A549 (cell line): Measurements from ENCODE around the gene TMEM8B. TPM values are rescaled to one million over a fixed set of nuclear protein-coding genes. Genes with fewer than 3 reads are reported as not detected.

Source experiments
- ATAC-seq, 2 experiments: fragments of 200-7000 bp in 1 of 2; fragments of >200 bp in 1 of 2; cut with Nextera tagmentation in 1 of 2; cut with Tn5 transposase in 1 of 2; 3 replicates each; pipeline versions ENCODE4 v1.8.0 to v1.9.1; 2018 to 2020; ENCODE audit warnings: mild to moderate bottlenecking in 1 of 2, moderate library complexity in 1 of 2
- CTCF ChIA-PET: fragments of 300-600 bp; sonication (Branson Sonifier 250); formaldehyde crosslinking; extraction: SDS; loops from one replicate; lab custom pipeline; 2021; ENCODE audit warnings: antibody characterized with exemption, inconsistent platforms; lab: Yijun Ruan, JAX
- POLR2A ChIA-PET: fragments of 350-600 bp; formaldehyde crosslinking; extraction: SDS; loops from one replicate; lab custom pipeline; 2021; ENCODE audit warnings: antibody characterized with exemption, inconsistent platforms; lab: Yijun Ruan, JAX
- DNase-seq, 2 experiments: peaks; one replicate each; pipeline versions ENCODE4 v3.0.0 to v3.0.0-alpha.2; 2011 to 2016; ENCODE audit warnings: low read depth in 1 of 2, low spot score in 1 of 2
- FAIRE-seq: peaks from 2 replicates; lab custom pipeline; 2011; peaks lifted over from hg19 to GRCh38; lab: Jason Lieb, UNC
- H3K27ac ChIP-seq, 2 experiments: fragments of >200 bp; sonication (Bioruptor Twin); formaldehyde crosslinking; 3 replicates each; pipeline ENCODE4 v1.5.1; 2016 to 2017
- H3K4me1 ChIP-seq: fragments of >200 bp; sonication (Bioruptor Twin); formaldehyde crosslinking; 3 replicates; pipeline ENCODE4 v1.6.1; 2016
- H3K4me2 ChIP-seq: fragments of >200 bp; sonication (Bioruptor Twin); formaldehyde crosslinking; 3 replicates; pipeline ENCODE4 v1.6.1; 2016
- H3K4me3 ChIP-seq: fragments of >200 bp; sonication (Bioruptor Twin); formaldehyde crosslinking; 3 replicates; pipeline ENCODE4 v1.5.1; 2016
- H3K9me3 ChIP-seq: fragments of >200 bp; sonication (Bioruptor Twin); formaldehyde crosslinking; 3 replicates; pipeline ENCODE4 v1.6.1; 2016
- BHLHE40 ChIP-seq: IDR thresholded peaks from 2 replicates; pipeline ENCODE4 v1.6.1; 2012; ENCODE audit warnings: low read depth, low read length, inconsistent platforms
- CHD2 ChIP-seq: fragments of 150-350 bp; IDR thresholded peaks from 2 replicates; pipeline ENCODE4 v1.6.1; 2014; ENCODE audit warnings: low read length; ENCODE audit not compliant: partially characterized antibody
- CHD4 ChIP-seq: fragments of 200-600 bp; sonication (generic); IDR thresholded peaks from 2 replicates; pipeline ENCODE4 v1.6.1; 2016; ENCODE audit warnings: antibody characterized with exemption, mild to moderate bottlenecking, borderline replicate concordance
- EHF ChIP-seq: fragments of 250-450 bp; sonication (Bioruptor Pico); IDR thresholded peaks from 2 replicates; pipeline ENCODE4 v1.5.0; 2020; ENCODE audit warnings: mild to moderate bottlenecking
- EHMT2 ChIP-seq: fragments of 200-600 bp; sonication (generic); IDR thresholded peaks from 2 replicates; pipeline ENCODE4 v1.6.1; 2016; ENCODE audit warnings: antibody characterized with exemption, low read depth, mild to moderate bottlenecking, moderate library complexity
- EP300 ChIP-seq, 2 experiments: fragments of >200 bp; sonication (Bioruptor Twin); formaldehyde crosslinking; IDR thresholded peaks; 2 replicates in 1 of 2; 3 replicates in 1 of 2; pipeline ENCODE4 v1.6.1; 2016 to 2017
- FOXS1 ChIP-seq: fragments of 250-450 bp; sonication (Bioruptor Pico); IDR thresholded peaks from 2 replicates; pipeline ENCODE4 v1.5.0; 2020; ENCODE audit warnings: mild to moderate bottlenecking, moderate library complexity
- GATA3 ChIP-seq: IDR thresholded peaks from 2 replicates; pipeline ENCODE4 v1.6.1; 2012; ENCODE audit warnings: borderline replicate concordance
- HOXA7 ChIP-seq: fragments of 250-450 bp; sonication (Bioruptor Pico); IDR thresholded peaks from 2 replicates; pipeline ENCODE4 v1.5.0; 2020; ENCODE audit warnings: mild to moderate bottlenecking, moderate library complexity
- HOXB13 ChIP-seq: fragments of 250-450 bp; sonication (Bioruptor Pico); IDR thresholded peaks from 2 replicates; pipeline ENCODE4 v1.5.0; 2020; ENCODE audit warnings: low read depth, mild to moderate bottlenecking, moderate library complexity
- JUN ChIP-seq, 2 experiments: fragments of >200 bp; sonication (Bioruptor Twin); formaldehyde crosslinking; IDR thresholded peaks; 2 replicates in 1 of 2; 3 replicates in 1 of 2; pipeline ENCODE4 v1.6.1; 2016 to 2017
- KDM1A ChIP-seq: fragments of 200-600 bp; sonication (generic); IDR thresholded peaks from 2 replicates; pipeline ENCODE4 v1.6.1; 2016; ENCODE audit warnings: low read depth, mild to moderate bottlenecking
- POLR2A ChIP-seq: IDR thresholded peaks from 2 replicates; pipeline ENCODE4 v1.6.1; 2012; ENCODE audit warnings: mild to moderate bottlenecking, low read length
- POLR2AphosphoS2 ChIP-seq: conservative IDR thresholded peaks from 2 replicates; pipeline ENCODE4 v1.6.1; 2012; ENCODE audit warnings: low read length, improper control_type of control experiment, inconsistent platforms
- RAD21 ChIP-seq, 2 experiments: fragments of >200 bp in 1 of 2; sonication (Bioruptor Twin) in 1 of 2; formaldehyde crosslinking in 1 of 2; IDR thresholded peaks in 1 of 2; conservative IDR thresholded peaks in 1 of 2; 2 replicates in 1 of 2; 3 replicates in 1 of 2; pipeline ENCODE4 v1.6.1; 2012 to 2018; ENCODE audit warnings: inconsistent platforms in 1 of 2
- RCOR1 ChIP-seq: fragments of 150-350 bp; IDR thresholded peaks from 2 replicates; pipeline ENCODE4 v1.6.1; 2014; ENCODE audit warnings: antibody characterized with exemption, low read length, low read depth
- RNF2 ChIP-seq: fragments of 200-600 bp; sonication (generic); IDR thresholded peaks from 2 replicates; pipeline ENCODE4 v1.6.1; 2016; ENCODE audit warnings: low read depth, mild to moderate bottlenecking, antibody characterized with exemption, moderate library complexity, borderline replicate concordance
- SREBF2 ChIP-seq: fragments of 450-650 bp; IDR thresholded peaks from 2 replicates; pipeline ENCODE4 v1.6.1; 2014; ENCODE audit warnings: mild to moderate bottlenecking, moderate library complexity
- TFCP2L1 ChIP-seq: fragments of 250-450 bp; sonication (Bioruptor Pico); IDR thresholded peaks from 2 replicates; pipeline ENCODE4 v1.5.0; 2021; ENCODE audit warnings: mild to moderate bottlenecking
- TP53 ChIP-seq: fragments of 250-450 bp; sonication (Bioruptor Pico); IDR thresholded peaks from 2 replicates; pipeline ENCODE4 v1.5.0; 2021; ENCODE audit warnings: mild to moderate bottlenecking, moderate library complexity
- ZNF302 ChIP-seq: fragments of 250-450 bp; sonication (Bioruptor Pico); IDR thresholded peaks from 2 replicates; pipeline ENCODE4 v1.9.0; 2021; ENCODE audit warnings: inconsistent platforms, mild to moderate bottlenecking, moderate library complexity
- ZSCAN20 ChIP-seq: fragments of 250-450 bp; sonication (Bioruptor Pico); IDR thresholded peaks from 2 replicates; pipeline ENCODE4 v1.8.0; 2022; ENCODE audit warnings: mild to moderate bottlenecking, moderate library complexity
- WGBS: methylation state at CpG from one replicate; pipeline ENCODE4 v1.1.6; 2017; ENCODE audit errors: missing lambda C conversion rate; 5-methylcytosine and 5-hydroxymethylcytosine counted together
- polyA plus RNA-seq, 4 experiments: library from polyadenylated mRNA; depleted of rRNA in 3 of 4; stranded (reverse); fragments of >200 nt; fragmentation: RNase III in 1 of 4; extraction: RNeasy Plus Mini Kit Qiagen cat#74134 plus additional on column Dnase treatment in 1 of 4; gene quantifications; 2 replicates in 3 of 4; 3 replicates in 1 of 4; pipeline ENCODE4 v1.2.3, GENCODE V29; 2011 to 2017
- TF ChIP-seq, protein P1 (sequence below): fragments of 200-600 bp; sonication (generic); IDR thresholded peaks from 2 replicates; pipeline ENCODE4 v1.6.1; 2016; ENCODE audit warnings: antibody characterized with exemption, mild to moderate bottlenecking, moderate library complexity
- TF ChIP-seq, protein P2 (sequence below): fragments of 250-450 bp; sonication (Bioruptor Pico); IDR thresholded peaks from 2 replicates; pipeline ENCODE4 v1.5.0; 2021; ENCODE audit warnings: mild to moderate bottlenecking, moderate library complexity, borderline replicate concordance
- TF ChIP-seq, protein P3 (sequence below): fragments of 150-350 bp; IDR thresholded peaks from 2 replicates; pipeline ENCODE4 v1.6.1; 2014; ENCODE audit warnings: low read depth, mild to moderate bottlenecking, low read length

The TMEM8B gene
- polyA plus RNA-seq, 2 of the 4 experiments (the other 2 are of a cell fraction), result 1.8 to 2.2 TPM

DNA sequence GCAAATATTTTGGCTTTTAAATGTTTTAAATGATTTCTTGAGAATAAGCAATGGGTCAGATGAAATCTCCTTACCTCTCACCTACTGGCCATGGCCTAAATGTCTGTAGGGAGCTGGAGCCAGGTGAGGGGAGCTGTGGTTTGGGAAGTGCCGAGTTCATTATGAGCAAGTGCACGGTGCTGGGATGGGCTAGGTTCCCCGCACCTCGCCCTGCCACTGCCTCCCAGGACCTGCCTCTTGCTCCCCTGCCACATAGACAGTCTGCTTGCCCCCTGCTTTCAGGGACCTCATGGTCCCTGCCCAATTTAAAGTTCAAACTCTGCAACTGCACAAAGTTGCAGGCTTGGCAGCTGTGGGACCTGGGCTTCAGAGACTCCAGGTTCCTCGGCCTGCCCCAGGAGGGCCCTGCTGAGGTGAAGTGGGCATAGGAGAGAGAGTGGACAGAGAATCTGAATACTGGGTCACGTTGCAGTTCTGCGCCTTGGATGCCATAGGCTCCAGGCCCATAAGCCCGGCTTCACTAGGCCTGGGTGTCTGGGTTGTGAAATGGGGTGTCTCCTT, 35.7 kb downstream of the TMEM8B start:
- no peaks in the 10 kb centered on the region for H3K4me1 ChIP-seq
- no peak overlapping the region for H3K4me2 ChIP-seq
- no peak for FAIRE-seq
- ATAC-seq, result no peak
- H3K27ac ChIP-seq, result no peak overlapping the region
- DNase-seq, result no peak
- ChIA-PET POLR2A (no interaction called here), CTCF (interaction anchor here (0.6 to 4.2 kb wide), 7 partner anchors 10 to 75 kb away, joined by 3 to 18 read pairs (median 5); no protein-coding TSS in a partner anchor)
- no peak for TF ChIP-seq HOXB13 (CRISPR knock-in tag)
- no peak for TF ChIP-seq FOXS1 (CRISPR knock-in tag)
- no peak for TF ChIP-seq RCOR1
- 77% methylated on average over 7 of the region's 8 CpGs for WGBS
- H3K9me3 ChIP-seq, result no peaks in the 10 kb centered on the region
- no peak overlapping the region for H3K4me3 ChIP-seq

DNA sequence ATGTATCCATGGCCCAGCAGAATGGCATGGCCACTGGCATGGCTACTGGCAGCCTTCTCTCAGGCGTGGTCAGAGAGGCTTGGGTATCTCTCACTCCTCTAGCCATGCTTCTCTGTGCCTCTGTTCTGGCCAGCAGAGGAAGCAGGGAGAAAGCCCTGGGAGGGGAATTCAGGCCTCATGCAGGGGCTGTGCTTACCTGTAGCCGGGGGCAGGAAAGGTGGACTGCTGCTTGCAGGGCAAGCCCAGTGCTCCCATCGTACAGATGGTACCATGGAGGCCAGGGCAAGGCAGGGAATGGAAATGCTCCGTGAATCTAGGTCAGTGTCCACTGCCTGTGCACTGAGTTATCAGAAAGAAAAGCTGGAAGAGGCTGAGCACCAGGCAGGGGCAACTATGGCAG, 38.5 kb downstream of the TMEM8B start:
- CTCF ChIA-PET, result interaction anchor here (1.7 to 4.5 kb wide), 3 partner anchors 10 to 32 kb away, joined by 5 to 25 read pairs (median 5); no protein-coding TSS in a partner anchor
- DNase-seq (no peak), ATAC-seq (no peak), FAIRE-seq (no peak)
- Histone ChIP-seq H3K4me3 (no peak overlapping the region), H3K4me1 (peaks cover 2% of the 10 kb centered on the region; the same call in 1 of the 3 replicates), H3K27ac (no peak overlapping the region), H3K4me2 (no peak overlapping the region), H3K9me3 (no peaks in the 10 kb centered on the region)
- POLR2A ChIA-PET, result no interaction called here
- 66% methylated on average over 4 of the region's 4 CpGs for WGBS
- no peak for TF ChIP-seq KDM1A
- no peak for TF ChIP-seq ZSCAN20
- TF ChIP-seq GATA3, result no peak
- TF ChIP-seq CHD2, result no peak
- no peak for TF ChIP-seq EP300 (IDR thresholded peaks at IDR 0.05)
- no peak for TF ChIP-seq EHMT2
- TF ChIP-seq RAD21 (conservative IDR thresholded peaks at IDR 0.05 in 1 of 2, IDR thresholded peaks at IDR 0.05 in 1 of 2), result no peak
- TF ChIP-seq RNF2, result no peak
- TF ChIP-seq BHLHE40, result no peak
- TF ChIP-seq EHF (CRISPR knock-in tag), result no peak
- TF ChIP-seq SREBF2, result no peak
- TF ChIP-seq, protein P1, sequence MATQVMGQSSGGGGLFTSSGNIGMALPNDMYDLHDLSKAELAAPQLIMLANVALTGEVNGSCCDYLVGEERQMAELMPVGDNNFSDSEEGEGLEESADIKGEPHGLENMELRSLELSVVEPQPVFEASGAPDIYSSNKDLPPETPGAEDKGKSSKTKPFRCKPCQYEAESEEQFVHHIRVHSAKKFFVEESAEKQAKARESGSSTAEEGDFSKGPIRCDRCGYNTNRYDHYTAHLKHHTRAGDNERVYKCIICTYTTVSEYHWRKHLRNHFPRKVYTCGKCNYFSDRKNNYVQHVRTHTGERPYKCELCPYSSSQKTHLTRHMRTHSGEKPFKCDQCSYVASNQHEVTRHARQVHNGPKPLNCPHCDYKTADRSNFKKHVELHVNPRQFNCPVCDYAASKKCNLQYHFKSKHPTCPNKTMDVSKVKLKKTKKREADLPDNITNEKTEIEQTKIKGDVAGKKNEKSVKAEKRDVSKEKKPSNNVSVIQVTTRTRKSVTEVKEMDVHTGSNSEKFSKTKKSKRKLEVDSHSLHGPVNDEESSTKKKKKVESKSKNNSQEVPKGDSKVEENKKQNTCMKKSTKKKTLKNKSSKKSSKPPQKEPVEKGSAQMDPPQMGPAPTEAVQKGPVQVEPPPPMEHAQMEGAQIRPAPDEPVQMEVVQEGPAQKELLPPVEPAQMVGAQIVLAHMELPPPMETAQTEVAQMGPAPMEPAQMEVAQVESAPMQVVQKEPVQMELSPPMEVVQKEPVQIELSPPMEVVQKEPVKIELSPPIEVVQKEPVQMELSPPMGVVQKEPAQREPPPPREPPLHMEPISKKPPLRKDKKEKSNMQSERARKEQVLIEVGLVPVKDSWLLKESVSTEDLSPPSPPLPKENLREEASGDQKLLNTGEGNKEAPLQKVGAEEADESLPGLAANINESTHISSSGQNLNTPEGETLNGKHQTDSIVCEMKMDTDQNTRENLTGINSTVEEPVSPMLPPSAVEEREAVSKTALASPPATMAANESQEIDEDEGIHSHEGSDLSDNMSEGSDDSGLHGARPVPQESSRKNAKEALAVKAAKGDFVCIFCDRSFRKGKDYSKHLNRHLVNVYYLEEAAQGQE, result no peak
- TF ChIP-seq POLR2AphosphoS2, result no peak
- TF ChIP-seq ZNF302 (CRISPR knock-in tag), result no peak
- no peak for TF ChIP-seq FOXS1 (CRISPR knock-in tag)

DNA sequence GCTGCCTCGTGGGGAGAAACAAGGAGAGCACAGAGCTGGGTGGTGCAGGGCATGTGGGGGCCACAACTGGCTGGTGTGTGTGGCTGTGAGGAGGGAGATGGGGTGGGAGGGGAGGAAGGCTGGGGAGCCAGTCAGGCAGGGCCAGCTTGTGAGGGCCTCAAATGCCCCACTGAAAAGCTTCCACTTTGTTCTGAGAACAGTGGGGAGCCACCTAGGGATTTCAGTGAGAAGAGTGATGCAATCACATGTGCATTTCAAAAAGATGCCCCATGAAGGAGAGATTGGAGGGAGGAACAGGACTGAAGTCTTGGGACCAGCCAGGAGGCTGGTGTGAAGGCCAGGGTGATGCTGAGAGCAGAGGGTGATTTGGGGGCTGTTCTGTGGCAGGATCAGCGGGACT, 39.9 kb downstream of the TMEM8B start:
- ChIA-PET POLR2A (no interaction called here), CTCF (interaction anchor here (0.8 to 4.5 kb wide), 4 partner anchors 12 to 42 kb away, joined by 3 to 25 read pairs (median 5); no protein-coding TSS in a partner anchor)
- no peak for FAIRE-seq
- Histone ChIP-seq H3K4me1 (peaks cover 2% of the 10 kb centered on the region; the same call in 1 of the 3 replicates), H3K4me2 (no peak overlapping the region), H3K4me3 (no peak overlapping the region), H3K27ac (no peak overlapping the region), H3K9me3 (no peaks in the 10 kb centered on the region)
- no peak for DNase-seq
- 45% methylated on average over 2 of the region's 2 CpGs for WGBS
- no peak for ATAC-seq
- TF ChIP-seq, protein P2, sequence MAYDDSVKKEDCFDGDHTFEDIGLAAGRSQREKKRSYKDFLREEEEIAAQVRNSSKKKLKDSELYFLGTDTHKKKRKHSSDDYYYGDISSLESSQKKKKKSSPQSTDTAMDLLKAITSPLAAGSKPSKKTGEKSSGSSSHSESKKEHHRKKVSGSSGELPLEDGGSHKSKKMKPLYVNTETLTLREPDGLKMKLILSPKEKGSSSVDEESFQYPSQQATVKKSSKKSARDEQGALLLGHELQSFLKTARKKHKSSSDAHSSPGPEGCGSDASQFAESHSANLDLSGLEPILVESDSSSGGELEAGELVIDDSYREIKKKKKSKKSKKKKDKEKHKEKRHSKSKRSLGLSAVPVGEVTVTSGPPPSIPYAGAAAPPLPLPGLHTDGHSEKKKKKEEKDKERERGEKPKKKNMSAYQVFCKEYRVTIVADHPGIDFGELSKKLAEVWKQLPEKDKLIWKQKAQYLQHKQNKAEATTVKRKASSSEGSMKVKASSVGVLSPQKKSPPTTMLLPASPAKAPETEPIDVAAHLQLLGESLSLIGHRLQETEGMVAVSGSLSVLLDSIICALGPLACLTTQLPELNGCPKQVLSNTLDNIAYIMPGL (CRISPR knock-in tag), result no peak
- no peak for TF ChIP-seq TP53 (CRISPR knock-in tag)
- TF ChIP-seq HOXA7 (CRISPR knock-in tag), result no peak
- no peak for TF ChIP-seq CHD4
- TF ChIP-seq TFCP2L1 (CRISPR knock-in tag), result no peak
- TF ChIP-seq JUN (IDR thresholded peaks at IDR 0.05), result no peak
- no peak for TF ChIP-seq RAD21 (conservative IDR thresholded peaks at IDR 0.05 in 1 of 2, IDR thresholded peaks at IDR 0.05 in 1 of 2)
- TF ChIP-seq POLR2A, result no peak
- TF ChIP-seq, protein P3, sequence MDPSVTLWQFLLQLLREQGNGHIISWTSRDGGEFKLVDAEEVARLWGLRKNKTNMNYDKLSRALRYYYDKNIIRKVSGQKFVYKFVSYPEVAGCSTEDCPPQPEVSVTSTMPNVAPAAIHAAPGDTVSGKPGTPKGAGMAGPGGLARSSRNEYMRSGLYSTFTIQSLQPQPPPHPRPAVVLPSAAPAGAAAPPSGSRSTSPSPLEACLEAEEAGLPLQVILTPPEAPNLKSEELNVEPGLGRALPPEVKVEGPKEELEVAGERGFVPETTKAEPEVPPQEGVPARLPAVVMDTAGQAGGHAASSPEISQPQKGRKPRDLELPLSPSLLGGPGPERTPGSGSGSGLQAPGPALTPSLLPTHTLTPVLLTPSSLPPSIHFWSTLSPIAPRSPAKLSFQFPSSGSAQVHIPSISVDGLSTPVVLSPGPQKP, result no peak
